GM18858 (cell line): ENCODE data around the gene TIGD3.

Experiments used
- ATAC-seq: cut with Tn5 transposase; IDR thresholded peaks from one replicate; pipeline ENCODE4 v1.9.1; 2021; ENCODE audit not compliant: unreplicated experiment

The TIGD3 gene

DNA sequence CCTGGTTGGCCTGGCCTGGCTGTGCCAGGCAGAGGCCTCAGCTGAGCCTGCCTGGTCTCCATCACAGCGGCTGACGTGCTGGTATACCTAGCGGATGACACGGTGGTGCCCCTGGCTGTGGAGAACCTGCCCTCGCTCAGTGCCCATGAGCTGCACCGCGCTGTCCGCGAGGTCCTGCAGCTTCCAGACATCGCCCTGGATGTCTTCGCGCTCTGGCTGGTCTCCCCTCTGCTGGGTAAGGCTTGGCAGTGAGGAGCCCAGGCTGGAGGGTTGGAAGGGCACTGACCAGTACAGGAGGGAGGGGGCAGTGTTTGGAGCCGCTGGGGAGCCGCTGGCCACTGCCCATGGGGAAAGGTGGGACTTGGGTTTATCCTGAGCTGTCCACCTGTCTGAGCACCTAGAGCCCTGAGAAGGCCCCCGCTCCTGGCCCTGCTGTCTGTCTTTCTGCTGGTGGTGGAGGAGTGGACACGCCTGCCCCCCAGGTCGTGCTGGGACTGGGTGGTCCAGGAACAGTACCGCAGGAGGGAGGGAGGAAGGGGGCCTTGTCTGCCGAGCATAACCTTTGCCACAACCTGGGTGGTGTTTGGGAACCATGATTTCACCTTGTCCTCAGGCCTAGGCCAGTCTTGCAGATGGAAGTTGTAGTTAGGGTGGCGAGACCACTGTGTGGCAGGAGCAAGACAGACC is 34.9 kb downstream of the TIGD3 start:
- ATAC-seq = no peak

DNA sequence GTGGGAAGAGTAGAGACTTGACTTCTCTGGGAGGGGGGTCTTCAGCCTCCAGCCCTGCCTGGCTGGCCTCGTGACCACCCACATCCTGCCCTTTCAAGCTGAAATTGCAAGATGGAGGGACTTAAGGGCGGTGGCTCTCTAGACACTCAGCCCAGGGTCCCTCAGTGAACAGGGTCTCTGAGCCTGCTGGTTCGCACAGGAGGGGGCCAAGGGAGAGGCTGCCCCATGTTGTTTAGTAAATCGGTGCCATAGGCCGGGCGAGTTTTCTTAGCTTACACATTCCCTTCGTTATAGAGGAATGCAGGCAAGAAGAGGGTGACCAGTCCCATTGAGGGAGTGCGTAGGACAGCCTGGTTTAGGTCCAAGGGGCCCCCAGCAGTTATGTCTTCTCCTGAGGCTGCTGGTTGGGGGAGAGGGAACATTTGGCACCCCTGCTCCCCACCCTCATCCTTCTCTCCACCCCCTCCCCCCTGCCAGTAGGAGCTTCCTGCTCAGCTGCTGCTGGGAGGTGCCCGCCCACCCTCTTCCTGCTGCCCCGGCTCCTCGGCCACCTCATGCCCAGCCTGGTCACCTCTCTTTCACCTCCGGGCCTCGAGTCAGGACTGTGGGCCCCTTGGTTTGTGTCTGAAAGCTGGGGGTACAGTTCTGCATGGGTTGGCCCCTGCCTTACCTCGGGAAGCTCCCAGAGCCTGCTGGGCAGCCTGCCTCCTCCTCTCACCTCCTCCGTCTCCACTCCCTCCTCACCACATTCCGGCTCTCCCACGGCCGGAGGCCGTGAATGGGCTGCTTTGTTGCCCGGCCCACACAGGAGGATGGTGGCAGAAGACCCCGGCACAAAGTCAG is 35.8 kb downstream of the TIGD3 start:
- ATAC-seq = no peak

DNA sequence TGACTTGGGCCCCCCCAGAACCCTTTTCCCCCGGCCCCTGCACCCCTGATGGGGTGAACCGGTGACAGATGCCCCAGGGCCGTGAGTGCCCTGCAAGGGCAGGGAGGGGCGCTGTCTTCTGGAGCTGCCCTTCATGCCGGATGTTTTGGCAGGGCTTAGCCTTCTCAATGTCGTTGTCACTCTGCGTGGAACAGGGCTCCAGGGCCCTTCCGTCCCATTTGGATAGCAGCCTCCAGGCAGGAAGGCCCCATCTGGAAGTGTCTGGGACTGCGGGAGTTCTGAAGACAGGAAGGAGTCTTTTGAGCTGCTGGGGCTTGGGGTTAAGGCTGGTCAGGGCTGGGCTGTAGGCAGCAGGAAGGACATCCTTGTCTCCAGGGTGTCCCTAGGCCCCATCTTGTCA is 36.4 kb downstream of the TIGD3 start:
- ATAC-seq = no peak

GRCh38 chr11:65392186-65392829 is 37.8 kb downstream of the TIGD3 start:
- ATAC-seq = no peak

- no peak for ATAC-seq
Measured at GRCh38 chr11:65392899-65393298, 38.3 kb downstream of the TIGD3 start.

GRCh38 chr11:65393513-65394079 is 39.0 kb downstream of the TIGD3 start:
- ATAC-seq = no peak

DNA sequence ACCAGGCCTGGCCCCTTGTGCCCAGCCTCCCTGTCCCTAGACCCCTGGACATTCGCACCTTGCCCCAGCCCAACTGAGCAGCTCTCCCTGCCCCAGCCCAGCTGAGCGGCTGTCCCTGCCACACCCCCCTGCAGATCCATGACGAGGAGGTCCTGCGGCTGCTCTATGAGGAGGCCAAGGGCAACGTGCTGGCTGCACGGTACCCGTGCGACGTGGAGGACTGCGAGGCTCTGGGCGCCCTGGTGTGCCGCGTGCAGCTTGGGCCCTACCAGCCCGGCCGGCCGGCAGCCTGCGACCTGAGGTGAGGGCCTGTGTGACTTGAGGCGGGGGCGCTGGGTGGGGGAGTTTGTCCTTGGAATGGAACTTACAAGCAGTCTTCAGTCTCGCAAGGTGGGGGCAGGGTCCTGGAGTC is 39.6 kb downstream of the TIGD3 start:
- ATAC-seq = no peak

GRCh38 chr11:65395961-65396530 is 41.5 kb downstream of the TIGD3 start:
- no peak for ATAC-seq

DNA sequence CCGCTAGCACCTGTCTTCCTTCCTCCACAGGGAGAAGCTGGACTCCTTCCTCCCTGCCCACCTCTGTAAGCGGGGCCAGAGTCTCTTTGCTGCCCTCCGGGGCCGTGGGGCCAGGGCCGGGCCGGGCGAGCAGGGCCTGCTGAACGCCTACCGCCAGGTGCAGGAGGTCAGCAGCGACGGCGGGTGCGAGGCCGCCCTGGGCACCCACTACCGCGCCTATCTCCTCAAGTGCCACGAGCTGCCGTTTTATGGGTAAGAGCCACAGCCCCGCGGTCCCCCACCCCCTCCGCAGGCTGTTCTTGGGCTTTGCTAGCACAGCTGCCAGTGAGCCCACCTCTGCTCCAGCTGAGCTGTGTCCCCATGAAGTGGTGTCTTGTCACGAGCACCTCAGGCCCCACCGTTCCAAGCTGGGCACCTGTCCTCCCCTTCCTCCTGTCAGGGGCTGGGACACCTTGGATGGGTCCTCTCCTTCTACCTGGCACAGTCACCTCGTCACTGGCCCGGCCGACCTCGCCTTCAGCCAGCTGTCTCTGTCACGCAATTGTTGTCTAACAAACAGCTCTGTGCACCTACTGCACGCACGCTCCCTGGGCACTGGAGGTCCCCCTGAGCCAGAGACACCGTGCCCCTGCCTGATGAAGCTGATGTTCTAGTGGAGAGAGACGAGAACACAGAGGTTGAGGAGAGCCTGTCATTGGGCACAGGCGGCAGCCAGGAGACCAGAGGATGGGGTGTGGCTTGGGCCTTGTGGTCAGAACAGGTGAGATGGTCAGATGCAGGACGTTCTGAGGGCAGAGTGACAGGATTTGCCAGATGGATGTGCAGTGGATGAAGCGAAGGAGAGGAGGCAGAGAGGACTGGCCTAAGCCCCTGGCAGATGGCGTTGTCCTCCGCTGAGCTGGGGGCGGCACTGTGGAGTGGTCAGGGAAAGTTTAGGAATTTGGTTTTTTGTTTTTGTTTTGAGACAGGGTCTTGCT is 42.5 kb downstream of the TIGD3 start:
- ATAC-seq = no peak

DNA sequence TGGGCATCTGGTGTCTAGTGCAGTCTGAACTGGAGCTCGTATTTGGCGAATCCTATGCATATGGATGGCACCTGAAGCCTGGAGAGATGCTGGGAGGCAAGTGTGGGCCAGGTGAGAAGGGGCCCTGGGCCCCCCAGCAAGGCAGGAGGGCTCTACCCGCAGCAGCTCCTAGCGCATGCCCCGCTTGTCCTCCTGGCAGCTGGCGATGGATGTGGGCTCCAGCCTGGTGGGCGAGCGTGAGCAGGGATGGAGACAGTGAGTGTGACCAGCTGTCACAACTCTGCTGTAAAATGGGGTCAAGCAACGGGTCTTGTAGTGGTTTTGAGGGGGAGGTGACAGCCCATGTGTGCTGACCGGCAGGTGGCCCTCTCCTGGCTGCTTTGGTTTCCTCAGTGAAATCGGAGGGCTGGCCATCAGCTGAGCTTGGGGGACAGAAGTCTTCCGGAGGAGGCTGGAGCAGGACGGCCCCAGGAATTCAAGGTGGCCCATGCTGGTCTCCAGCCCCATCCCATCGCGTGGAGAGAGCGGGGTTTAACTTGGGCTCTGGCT is 43.9 kb downstream of the TIGD3 start:
- no peak for ATAC-seq

DNA sequence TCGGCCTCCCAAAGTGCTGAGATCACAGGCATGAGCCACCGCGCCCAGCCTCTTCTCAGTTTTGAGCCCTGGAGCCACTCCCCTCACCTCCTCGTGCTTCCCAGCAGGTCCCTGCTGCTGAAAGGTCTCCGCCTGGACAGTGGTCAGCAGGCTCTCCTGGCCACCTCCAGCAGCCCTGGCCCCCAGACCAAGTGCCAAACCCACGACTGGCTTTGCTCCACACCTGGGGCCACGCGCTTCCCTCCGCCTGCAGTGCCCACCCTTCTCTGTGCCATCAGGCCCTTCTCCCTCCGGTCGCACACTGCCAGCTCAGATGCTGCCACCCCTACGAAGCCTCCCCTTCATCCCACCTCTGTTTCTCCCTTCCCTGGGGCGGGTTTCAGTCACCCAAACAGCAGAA is 44.7 kb downstream of the TIGD3 start:
- no peak for ATAC-seq

DNA sequence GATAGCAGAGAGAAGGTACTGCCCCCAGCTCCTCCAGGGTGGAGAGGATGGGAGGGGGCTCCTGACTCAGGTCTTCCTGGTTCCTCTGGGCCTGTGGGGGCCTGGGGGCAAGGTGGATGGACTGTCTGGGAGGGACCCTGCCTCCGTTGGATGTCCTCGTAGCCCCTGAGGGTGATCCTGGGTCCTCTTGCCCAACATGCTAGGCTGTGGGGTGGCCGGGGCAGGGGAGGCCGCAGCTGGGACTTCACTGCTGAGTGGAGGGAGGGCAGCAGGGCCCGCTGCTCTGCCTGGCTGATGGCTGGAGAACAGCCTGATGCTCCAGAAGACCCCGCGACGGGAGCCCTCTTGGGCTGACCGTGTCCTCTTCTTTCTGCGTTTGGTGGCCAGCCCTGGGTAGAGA is 45.3 kb downstream of the TIGD3 start:
- ATAC-seq = no peak

DNA sequence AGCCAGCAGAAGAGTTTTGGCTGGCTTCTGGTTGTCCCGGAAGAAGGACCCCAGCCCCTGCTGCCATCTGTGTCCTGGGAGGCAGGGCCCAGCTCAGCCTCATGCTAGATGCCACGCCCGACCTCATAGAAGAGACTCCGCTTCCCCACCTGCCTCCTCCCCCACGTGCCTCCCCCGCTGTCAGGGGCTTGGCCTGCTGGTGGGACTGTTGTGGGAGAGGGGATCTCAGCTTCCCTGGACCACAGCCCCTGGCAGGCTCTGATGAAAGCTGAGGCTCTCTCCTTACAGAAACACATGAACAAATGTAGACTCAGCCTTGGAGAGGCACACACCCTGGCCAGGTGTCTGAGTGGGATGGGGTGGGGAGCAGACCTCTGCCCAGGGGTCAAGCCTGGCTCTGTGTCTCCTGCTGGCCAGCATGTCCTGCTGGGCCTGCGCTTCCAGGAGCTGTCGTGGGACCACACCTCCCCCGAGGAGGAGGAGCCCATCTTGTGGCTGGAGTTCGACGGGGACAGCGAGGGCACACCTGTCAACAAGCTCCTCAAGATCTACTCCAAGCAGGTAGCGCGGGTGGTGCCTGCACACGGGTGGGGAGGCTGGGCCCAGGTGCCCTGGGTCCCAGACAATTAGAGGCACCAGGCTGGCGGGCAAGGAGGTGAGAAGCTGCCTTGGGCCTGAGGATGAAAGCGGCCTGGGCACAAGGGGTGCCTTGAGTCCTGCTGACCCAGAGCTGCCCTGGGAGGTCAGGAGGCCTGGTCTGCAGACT is 45.9 kb downstream of the TIGD3 start:
- no peak for ATAC-seq

- ATAC-seq = no peak
Measured at GRCh38 chr11:65401073-65401802, 46.7 kb downstream of the TIGD3 start.

DNA sequence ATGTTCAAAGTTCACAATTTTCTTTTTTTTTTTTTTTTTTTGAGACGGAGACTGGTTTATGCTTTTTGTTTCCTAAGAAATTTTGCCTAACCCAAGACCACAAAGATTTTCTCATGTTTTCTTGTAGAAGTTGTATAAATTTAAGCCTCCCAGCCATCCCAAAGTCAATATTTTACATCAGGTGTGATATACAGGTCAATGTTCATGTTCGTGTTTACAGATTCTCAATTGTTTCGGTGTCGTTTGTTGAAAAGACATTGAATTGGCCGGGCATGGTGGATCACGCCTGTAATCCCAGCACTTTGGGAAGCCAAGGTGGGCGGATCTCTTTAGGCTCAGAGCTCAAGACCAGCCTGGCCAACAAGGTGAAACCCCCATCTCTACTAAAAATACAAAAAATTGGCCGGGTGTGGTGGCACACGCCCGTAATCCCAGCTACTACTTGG is 47.3 kb downstream of the TIGD3 start:
- ATAC-seq = no peak

DNA sequence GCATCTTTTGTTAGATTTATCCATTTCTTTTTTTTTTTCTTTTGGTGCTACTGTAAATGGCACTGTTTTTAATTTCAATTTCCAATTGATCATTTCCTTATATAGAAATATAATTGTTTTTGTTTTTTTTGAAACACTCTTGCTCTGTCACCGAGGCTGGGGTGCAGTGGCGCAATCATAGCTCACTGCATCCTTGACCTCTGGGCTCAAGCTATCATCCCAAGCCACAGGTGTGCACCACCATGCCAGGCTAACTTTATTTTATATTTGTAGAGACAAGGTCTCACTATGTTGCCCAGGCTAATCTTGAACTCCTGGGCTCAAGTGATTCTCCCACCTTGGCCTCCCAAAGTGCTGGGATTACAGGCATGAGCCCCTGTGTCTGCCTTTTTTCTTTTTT is 48.2 kb downstream of the TIGD3 start:
- ATAC-seq = no peak

GRCh38 chr11:65403607-65404121 is 49.1 kb downstream of the TIGD3 start:
- ATAC-seq = no peak

GRCh38 chr11:65404210-65404609 is 49.7 kb downstream of the TIGD3 start:
- no peak for ATAC-seq
